C4-2B (cell line): ENCODE measurements around the gene UBASH3B.

Source experiments
- H3K27ac ChIP-seq: fragments of 450-650 bp; 2 replicates; pipeline ENCODE4 v1.5.1; 2017
- ZFX ChIP-seq: fragments of 450-650 bp; IDR thresholded peaks from 2 replicates; pipeline ENCODE4 v1.6.1; 2017
- TF ChIP-seq, protein P1 (sequence below): fragments of 450-650 bp; conservative IDR thresholded peaks from 2 replicates; pipeline ENCODE4 v1.5.1; 2017; ENCODE audit warnings: mild to moderate bottlenecking

The UBASH3B gene

DNA sequence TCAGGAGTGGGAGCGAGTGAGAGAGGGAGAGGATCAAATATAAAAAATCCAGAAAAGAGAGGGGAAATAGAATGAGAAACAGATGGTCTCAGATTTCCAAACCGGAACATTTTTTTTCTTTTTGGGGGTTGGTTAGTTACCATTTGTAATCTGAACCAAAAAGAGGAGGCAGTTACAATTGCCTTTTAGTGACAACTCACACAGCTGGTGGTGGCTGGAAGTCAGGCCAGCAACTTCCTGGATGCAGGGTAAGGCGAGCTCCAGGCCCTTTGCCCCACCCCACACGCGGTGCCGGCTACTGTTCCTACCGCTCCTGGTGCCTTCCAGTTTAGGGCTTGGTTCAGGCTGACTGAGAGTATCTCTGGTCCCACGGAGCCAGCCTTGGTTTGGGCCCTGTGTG is 21.0 kb upstream of the UBASH3B start:
- no peak overlapping the region for H3K27ac ChIP-seq
- TF ChIP-seq, protein P1, sequence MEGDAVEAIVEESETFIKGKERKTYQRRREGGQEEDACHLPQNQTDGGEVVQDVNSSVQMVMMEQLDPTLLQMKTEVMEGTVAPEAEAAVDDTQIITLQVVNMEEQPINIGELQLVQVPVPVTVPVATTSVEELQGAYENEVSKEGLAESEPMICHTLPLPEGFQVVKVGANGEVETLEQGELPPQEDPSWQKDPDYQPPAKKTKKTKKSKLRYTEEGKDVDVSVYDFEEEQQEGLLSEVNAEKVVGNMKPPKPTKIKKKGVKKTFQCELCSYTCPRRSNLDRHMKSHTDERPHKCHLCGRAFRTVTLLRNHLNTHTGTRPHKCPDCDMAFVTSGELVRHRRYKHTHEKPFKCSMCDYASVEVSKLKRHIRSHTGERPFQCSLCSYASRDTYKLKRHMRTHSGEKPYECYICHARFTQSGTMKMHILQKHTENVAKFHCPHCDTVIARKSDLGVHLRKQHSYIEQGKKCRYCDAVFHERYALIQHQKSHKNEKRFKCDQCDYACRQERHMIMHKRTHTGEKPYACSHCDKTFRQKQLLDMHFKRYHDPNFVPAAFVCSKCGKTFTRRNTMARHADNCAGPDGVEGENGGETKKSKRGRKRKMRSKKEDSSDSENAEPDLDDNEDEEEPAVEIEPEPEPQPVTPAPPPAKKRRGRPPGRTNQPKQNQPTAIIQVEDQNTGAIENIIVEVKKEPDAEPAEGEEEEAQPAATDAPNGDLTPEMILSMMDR: no peak
- TF ChIP-seq ZFX: no peak

DNA sequence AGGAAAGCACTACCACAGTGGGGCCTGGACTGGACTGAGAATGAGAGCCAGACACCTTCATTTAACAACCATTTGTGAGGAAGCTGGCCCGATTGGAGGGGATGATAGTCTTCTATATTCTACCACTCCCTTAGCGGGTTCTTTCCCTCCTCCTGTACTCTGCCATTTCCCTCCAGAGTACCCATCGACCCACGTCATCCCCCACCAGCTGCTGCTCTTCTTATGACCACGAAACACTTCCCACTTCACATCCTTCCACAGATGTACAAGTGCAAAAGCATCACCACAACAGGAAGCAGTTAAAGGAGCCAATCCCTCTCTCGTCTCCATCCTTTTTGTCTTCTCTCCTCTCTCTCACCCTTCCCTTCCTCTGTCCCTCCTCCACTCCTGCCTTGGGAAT is 18.0 kb upstream of the UBASH3B start:
- H3K27ac ChIP-seq: no peak overlapping the region
- TF ChIP-seq ZFX: no peak
- TF ChIP-seq, protein P1: no peak

DNA sequence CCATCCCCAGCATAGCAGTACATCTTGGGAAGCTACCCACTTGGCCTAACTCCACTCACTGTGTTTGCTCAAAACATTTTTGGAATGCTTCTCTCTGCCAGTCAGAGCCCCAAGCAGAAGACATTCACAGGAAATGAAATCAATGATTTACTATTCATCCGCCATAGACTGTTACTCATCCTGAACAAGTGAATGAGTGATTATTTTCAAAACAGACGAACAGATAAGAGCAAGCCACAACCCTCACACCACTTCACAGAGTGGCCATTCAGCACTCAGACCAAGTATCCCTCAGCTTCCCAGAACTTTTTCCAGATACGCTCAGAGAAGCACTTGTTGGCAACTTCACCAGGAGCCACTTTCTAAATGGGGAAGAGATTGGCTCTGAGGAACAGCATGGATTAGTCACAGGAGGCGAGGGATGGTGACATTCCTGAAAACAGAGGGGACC is 13.0 kb upstream of the UBASH3B start:
- no peak overlapping the region for H3K27ac ChIP-seq
- TF ChIP-seq ZFX: no peak

DNA sequence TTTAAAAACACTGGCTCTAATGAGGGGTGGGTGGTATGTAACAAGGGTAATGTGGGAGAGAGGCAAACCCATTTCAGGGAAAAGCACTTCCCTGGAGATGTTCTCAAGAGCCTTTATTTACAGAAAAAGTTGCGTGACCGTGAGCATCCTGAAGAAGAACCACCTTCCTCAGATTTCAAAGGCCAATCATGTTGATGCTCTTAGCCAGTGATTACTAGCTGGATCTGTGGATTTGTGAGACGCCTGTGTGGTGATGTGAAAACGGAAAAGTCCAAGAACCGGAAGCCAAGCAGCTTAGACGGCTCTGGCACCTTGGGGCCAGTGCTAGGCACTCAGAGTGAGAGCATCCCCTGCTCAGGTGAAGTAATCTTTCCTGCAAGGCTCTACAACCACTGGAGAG is 12.6 kb upstream of the UBASH3B start:
- H3K27ac ChIP-seq: no peak overlapping the region
- TF ChIP-seq, protein P1: no peak
- no peak for TF ChIP-seq ZFX

DNA sequence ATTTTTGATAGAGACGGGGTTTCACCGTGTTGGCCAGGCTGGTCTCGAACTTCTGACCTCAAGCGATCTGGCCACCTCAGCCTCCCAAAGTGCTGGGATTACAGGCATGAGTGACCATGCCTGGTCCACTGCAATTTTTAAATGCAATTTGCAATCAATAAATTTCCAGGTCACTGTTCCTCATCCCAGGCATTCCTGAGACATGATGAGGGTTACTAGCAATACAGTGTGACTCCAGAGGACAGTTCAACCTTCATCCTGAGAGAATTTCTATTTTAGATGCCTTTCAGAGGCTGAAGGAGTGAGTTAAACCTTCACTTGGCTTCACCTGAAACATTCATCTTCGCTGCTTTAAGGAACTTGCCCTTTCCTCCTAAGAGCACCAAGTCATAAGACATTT is 9.7 kb upstream of the UBASH3B start:
- TF ChIP-seq, protein P1: no peak
- TF ChIP-seq ZFX: no peak
- H3K27ac ChIP-seq: no peak overlapping the region

DNA sequence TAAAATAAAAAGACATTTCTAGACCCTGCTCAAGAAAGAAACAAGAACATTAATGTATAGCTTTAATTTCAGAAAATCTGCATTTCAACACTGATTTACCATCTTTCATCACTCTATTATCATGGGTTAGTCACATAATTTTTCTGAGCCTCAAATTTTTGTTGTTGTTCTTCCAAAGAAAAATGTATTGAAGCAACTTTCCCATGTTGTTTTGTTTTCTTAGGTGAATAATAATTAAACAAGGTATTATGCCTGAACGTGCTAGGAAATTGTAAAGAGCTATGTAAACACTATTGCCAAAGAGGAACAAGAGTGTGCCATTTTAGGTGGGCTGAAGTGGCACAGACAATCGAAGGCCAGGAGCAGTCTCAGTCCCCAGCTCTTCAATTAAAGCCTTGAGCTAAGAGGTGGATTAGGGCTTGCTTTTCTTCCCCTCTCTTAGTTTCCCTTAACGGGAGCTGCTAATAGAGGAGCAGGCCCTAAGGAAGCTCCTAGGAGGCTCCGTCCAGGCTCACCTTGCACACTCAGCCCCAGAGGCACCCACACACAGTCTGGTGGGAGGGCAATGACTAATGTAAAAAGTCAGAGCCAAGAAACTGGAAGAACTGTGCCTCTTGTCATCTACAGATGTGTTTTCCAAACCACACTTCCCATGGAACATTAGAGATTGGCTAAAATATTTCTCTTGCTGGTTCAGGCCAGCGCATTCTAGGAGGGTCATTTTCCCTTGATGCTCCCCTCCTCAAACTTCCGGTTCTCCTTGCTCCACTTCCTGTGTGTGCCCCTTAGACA is 8.8 kb upstream of the UBASH3B start:
- no peak overlapping the region for H3K27ac ChIP-seq
- TF ChIP-seq, protein P1: no peak
- TF ChIP-seq ZFX: no peak

DNA sequence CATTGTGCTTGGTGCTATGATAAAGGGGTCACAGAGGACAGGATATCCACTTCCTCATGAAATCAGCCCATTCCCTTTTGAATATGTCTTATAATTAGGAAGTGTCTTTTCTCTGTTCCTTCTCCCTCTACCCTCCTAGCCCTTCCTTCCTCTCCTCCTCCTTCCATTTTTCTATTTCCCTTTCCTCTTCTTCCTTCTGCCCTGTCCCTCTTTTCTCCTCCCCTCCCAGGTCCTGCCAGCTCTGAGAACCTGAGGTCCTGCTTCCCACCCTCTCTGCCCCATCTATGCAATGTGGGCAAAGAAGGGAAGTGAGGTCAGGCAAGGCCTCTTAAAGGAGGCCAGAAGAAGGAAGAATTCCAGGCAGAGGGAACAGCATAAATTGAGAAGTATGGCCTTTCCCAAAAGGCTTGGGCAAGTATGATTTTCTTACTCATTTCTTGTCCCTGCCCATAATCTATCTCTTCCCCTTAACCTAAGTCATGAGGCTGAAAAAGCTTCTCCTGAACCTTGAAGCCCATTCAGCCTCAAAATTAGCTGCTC is 7.7 kb upstream of the UBASH3B start:
- TF ChIP-seq, protein P1: no peak
- no peak for TF ChIP-seq ZFX

DNA sequence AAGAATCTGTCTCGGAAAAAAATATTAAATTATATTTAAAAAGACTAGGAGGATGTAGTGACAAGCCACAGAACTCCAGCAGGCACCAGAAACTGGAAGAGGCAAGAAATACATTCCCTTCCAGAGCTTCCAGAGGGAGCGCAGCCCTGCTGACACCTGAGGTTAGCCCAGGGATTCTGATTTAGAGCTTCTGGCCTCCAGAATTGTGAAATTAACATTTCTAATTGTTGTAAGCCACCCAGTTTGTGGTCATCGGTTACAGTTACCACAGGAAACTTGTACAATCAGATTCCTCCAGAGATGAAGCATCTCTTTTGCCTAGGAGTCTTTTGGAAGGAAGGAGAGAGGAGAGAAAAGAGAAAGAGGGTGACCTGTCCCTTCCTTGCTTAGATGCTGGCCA is 6.4 kb upstream of the UBASH3B start:
- TF ChIP-seq ZFX: no peak
- TF ChIP-seq, protein P1: no peak
- no peak overlapping the region for H3K27ac ChIP-seq

More for the DNA sequence above, 7.7 kb upstream of the UBASH3B start:
- H3K27ac ChIP-seq: no peak overlapping the region
